Tibial nerve (tissue), 4 donors: ENCODE results near the gene CELF1. TPM values are rescaled to one million over a fixed set of nuclear protein-coding genes. Genes with fewer than 3 reads are reported as not detected.
"Not testable (repeated sequence)": the region's sequence is repeated elsewhere in the genome, so short reads cannot be mapped to it uniquely, and the experiment has no call there.

Source experiments
- DNase-seq, 2 donors: peaks; one replicate each; pipeline ENCODE4 v3.0.0-alpha.2; 2019; ENCODE audit warnings: low spot score in 2 of 2
- H3K27ac ChIP-seq, 4 donors: fragments of 200-600 bp; sonication (generic) in 3 of 4; one replicate each; pipeline ENCODE4 v1.5.1; 2017 to 2019; ENCODE audit warnings: mild to moderate bottlenecking in 1 of 4
- H3K27me3 ChIP-seq, 2 donors: fragments of 200-600 bp; sonication (generic) in 1 of 2; one replicate each; pipeline versions ENCODE4 v1.5.1 to v1.6.0; 2017 to 2019
- H3K36me3 ChIP-seq, 3 donors: fragments of 200-600 bp; sonication (generic); one replicate each; pipeline ENCODE4 v1.5.1; 2018 to 2019
- H3K4me1 ChIP-seq, 4 donors: fragments of 200-600 bp; sonication (generic) in 3 of 4; one replicate each; pipeline ENCODE4 v1.5.1; 2017 to 2019
- H3K4me3 ChIP-seq, 4 donors: fragments of 200-600 bp; sonication (generic) in 3 of 4; one replicate each; pipeline ENCODE4 v1.5.1; 2017 to 2019; ENCODE audit warnings: mild to moderate bottlenecking in 1 of 4, moderate library complexity in 1 of 4
- H3K9me3 ChIP-seq, 4 donors: fragments of 200-600 bp; sonication (generic) in 3 of 4; one replicate each; pipeline ENCODE4 v1.5.1; 2017 to 2019
- CTCF ChIP-seq, 5 experiments: fragments of 200-600 bp in 3 of 5; fragments of 450-650 bp in 2 of 5; sonication (generic) in 3 of 5; IDR thresholded peaks; one replicate each; pipeline ENCODE4 v1.5.1; 2016 to 2019; ENCODE audit warnings: antibody characterized with exemption in 5 of 5, mild to moderate bottlenecking in 3 of 5, moderate library complexity in 2 of 5
- EP300 ChIP-seq, 2 donors: sonication (generic); formaldehyde crosslinking; IDR thresholded peaks; one replicate each; pipeline ENCODE4 v1.6.1; 2017; ENCODE audit warnings: antibody characterized with exemption in 2 of 2, mild to moderate bottlenecking in 1 of 2
- POLR2A ChIP-seq, 2 donors: fragments of 450-650 bp; IDR thresholded peaks; one replicate each; pipeline ENCODE4 v1.6.1; 2017; ENCODE audit warnings: antibody characterized with exemption in 2 of 2, mild to moderate bottlenecking in 2 of 2, moderate library complexity in 2 of 2
- WGBS, 2 donors: methylation state at CpG; one replicate each; pipeline ENCODE4 v1.1.5; 2018; 5-methylcytosine and 5-hydroxymethylcytosine counted together
- total RNA-seq, 4 donors: library from RNA; depleted of rRNA; stranded (reverse); fragments of >200 nt; gene quantifications; one replicate each; pipeline ENCODE4 v1.1.0, GENCODE V29; 2016

CELF1 gene
- total RNA-seq, 4 donors from 2014 or later, result 70.3 to 144 (median 127) TPM

GRCh38 chr11:47454258-47454671, 98.7 kb downstream of the CELF1 start:
- H3K27ac ChIP-seq, H3K9me3 ChIP-seq, H3K4me1 ChIP-seq, H3K27me3 ChIP-seq, H3K4me3 ChIP-seq, H3K36me3 ChIP-seq: not testable (repeated sequence)
- peak; percentile 49 to 82 for DNase-seq
- 21 to 28% methylated on average over 8 of the region's 8 CpGs for WGBS, 2 donors
- peak in 1 of 2 donors; percentile 34 for TF ChIP-seq EP300 (IDR thresholded peaks at IDR 0.05)
- TF ChIP-seq CTCF (IDR thresholded peaks at IDR 0.05), result peak; percentile 58 to 80 (median 68)

- H3K9me3 ChIP-seq, result no peaks in the 10 kb centered on the region
- no peaks in the 10 kb centered on the region for H3K4me1 ChIP-seq
- no peak for DNase-seq
- no peak overlapping the region for H3K4me3 ChIP-seq
- no peaks in the 10 kb centered on the region for H3K36me3 ChIP-seq
- no peak for TF ChIP-seq EP300 (IDR thresholded peaks at IDR 0.05)
- no peaks in the 10 kb centered on the region for H3K27me3 ChIP-seq
- 94 to 96% methylated on average over 8 of the region's 8 CpGs for WGBS, 2 donors
- no peak overlapping the region for H3K27ac ChIP-seq
Observed at GRCh38 chr11:47453365-47453764, 99.6 kb downstream of the CELF1 start.

- H3K4me3 ChIP-seq, result no peak overlapping the region
- no peak overlapping the region for H3K27ac ChIP-seq
- no peaks in the 10 kb centered on the region for H3K27me3 ChIP-seq
- no peaks in the 10 kb centered on the region for H3K36me3 ChIP-seq
- no peaks in the 10 kb centered on the region for H3K4me1 ChIP-seq
- WGBS, 2 donors, result 88 to 93% methylated on average over 4 of the region's 4 CpGs
- H3K9me3 ChIP-seq, result no peaks in the 10 kb centered on the region
- no peak for TF ChIP-seq POLR2A (IDR thresholded peaks at IDR 0.05)
- TF ChIP-seq CTCF (IDR thresholded peaks at IDR 0.05), result no peak
- no peak for TF ChIP-seq EP300 (IDR thresholded peaks at IDR 0.05)
- DNase-seq, result no peak
Observed at GRCh38 chr11:47451990-47452389, 100.9 kb downstream of the CELF1 start.

- DNase-seq, result no peak
- no peak for TF ChIP-seq EP300 (IDR thresholded peaks at IDR 0.05)
- no peak for TF ChIP-seq POLR2A (IDR thresholded peaks at IDR 0.05)
- no peak for TF ChIP-seq CTCF (IDR thresholded peaks at IDR 0.05)
- Histone ChIP-seq H3K4me3 (no peak overlapping the region), H3K9me3 (no peaks in the 10 kb centered on the region), H3K4me1 (no peaks in the 10 kb centered on the region), H3K36me3 (no peaks in the 10 kb centered on the region), H3K27me3 (no peaks in the 10 kb centered on the region), H3K27ac (no peak overlapping the region)
- 75 to 81% methylated on average over 4 of the region's 4 CpGs for WGBS, 2 donors
Observed at GRCh38 chr11:47451436-47451835, 101.5 kb downstream of the CELF1 start.

- no peaks in the 10 kb centered on the region for H3K27me3 ChIP-seq
- no peak overlapping the region for H3K27ac ChIP-seq
- WGBS, 2 donors, result 73 to 79% methylated on average over 8 of the region's 8 CpGs
- H3K4me3 ChIP-seq, result no peak overlapping the region
- H3K9me3 ChIP-seq, result no peaks in the 10 kb centered on the region
- no peaks in the 10 kb centered on the region for H3K4me1 ChIP-seq
- no peaks in the 10 kb centered on the region for H3K36me3 ChIP-seq
- TF ChIP-seq CTCF (IDR thresholded peaks at IDR 0.05), result no peak
- TF ChIP-seq EP300 (IDR thresholded peaks at IDR 0.05), result no peak
- TF ChIP-seq POLR2A (IDR thresholded peaks at IDR 0.05), result no peak
- DNase-seq, result no peak
Observed at GRCh38 chr11:47449541-47449940, 103.4 kb downstream of the CELF1 start.
